HepG2 (cell line): ENCODE measurements around the gene TSC22D4.

Experiments
- EP300 ChIP-seq, 3 experiments: sonication (generic) in 1 of 3; formaldehyde crosslinking in 1 of 3; IDR thresholded peaks; 2 replicates each; pipeline versions ENCODE4 v1.5.1 to v1.6.1; 2011 to 2020; ENCODE audit warnings: low read depth in 2 of 3, low read length in 2 of 3, borderline replicate concordance in 1 of 3, improper control_type of control experiment in 1 of 3, mild to moderate bottlenecking in 1 of 3, missing genetic modification reagents in 1 of 3, moderate library complexity in 1 of 3
- ERF ChIP-seq: IDR thresholded peaks from 2 replicates; pipeline ENCODE4 v1.6.1; 2018; ENCODE audit warnings: missing biosample characterization, missing genetic modification reagents
- FOXK1 ChIP-seq: sonication (generic); formaldehyde crosslinking; IDR thresholded peaks from 2 replicates; pipeline ENCODE4 v1.4.0; 2020; ENCODE audit warnings: low read depth, missing genetic modification reagents, borderline replicate concordance
- FOXK2 ChIP-seq: fragments of 450-650 bp; IDR thresholded peaks from 2 replicates; pipeline ENCODE4 v1.6.1; 2016
- FOXP1 ChIP-seq, 2 experiments: fragments of 450-650 bp in 1 of 2; IDR thresholded peaks; 2 replicates each; pipeline ENCODE4 v1.6.1; 2017 to 2018; ENCODE audit warnings: antibody characterized with exemption in 1 of 2
- POLR2A ChIP-seq, 2 experiments: IDR thresholded peaks; 2 replicates each; pipeline ENCODE4 v1.6.1; 2011; ENCODE audit warnings: low read depth in 2 of 2, low read length in 2 of 2, mild to moderate bottlenecking in 1 of 2, moderate library complexity in 1 of 2; ENCODE audit not compliant: insufficient read depth in 1 of 2
- PRPF4 ChIP-seq: fragments of 200-400 bp; formaldehyde crosslinking; IDR thresholded peaks from 2 replicates; pipeline ENCODE4 v1.6.1; 2016; ENCODE audit warnings: low read length, low read depth; ENCODE audit not compliant: poor library complexity, severe bottlenecking
- ZNF44 ChIP-seq: sonication (generic); formaldehyde crosslinking; IDR thresholded peaks from 2 replicates; pipeline ENCODE4 v1.5.1; 2020; ENCODE audit warnings: mild to moderate bottlenecking, missing genetic modification reagents
- ZNF644 ChIP-seq: IDR thresholded peaks from 2 replicates; pipeline ENCODE4 v1.6.1; 2016; ENCODE audit warnings: low read depth
- TF ChIP-seq, protein P1 (sequence below): IDR thresholded peaks from 2 replicates; pipeline ENCODE4 v1.6.1; 2016; ENCODE audit warnings: low read depth, missing genetic modification reagents, missing compliant biosample characterization

DNA sequence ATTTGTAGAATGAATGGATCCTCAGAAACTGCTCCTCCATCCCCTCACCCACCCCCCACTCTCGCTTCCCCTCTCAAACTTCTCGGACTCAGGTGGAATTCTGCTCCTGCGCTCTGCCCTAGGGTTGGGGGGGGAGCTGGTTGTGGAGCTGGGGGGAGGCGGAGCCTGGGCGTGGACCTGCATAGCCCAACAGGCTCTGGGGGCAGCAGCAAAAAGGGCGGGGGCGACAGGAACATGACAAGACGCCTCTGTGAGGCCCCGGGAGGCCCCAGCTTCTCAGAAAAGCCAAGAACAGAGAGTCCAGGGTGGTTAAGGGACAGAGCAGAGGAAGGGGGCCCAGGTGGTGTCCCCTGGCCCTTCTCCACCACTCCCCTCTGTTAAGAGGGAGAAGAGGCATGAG lies 3.5 kb downstream of the TSC22D4 start:
- TF ChIP-seq ZNF44 (CRISPR knock-in tag): no peak
- TF ChIP-seq FOXP1 (IDR thresholded peaks at IDR 0.05): no peak
- no peak for TF ChIP-seq FOXP1 (CRISPR knock-in tag; IDR thresholded peaks at IDR 0.05)
- no peak for TF ChIP-seq ERF (CRISPR knock-in tag)
- TF ChIP-seq EP300 (IDR thresholded peaks at IDR 0.05; ENCODE audit: low read depth in 2 of 2, low read length in 2 of 2): no peak
- TF ChIP-seq EP300 (CRISPR knock-in tag; IDR thresholded peaks at IDR 0.05; ENCODE audit: borderline replicate concordance): no peak
- TF ChIP-seq PRPF4: no peak
- no peak for TF ChIP-seq POLR2A (IDR thresholded peaks at IDR 0.05; ENCODE audit: insufficient read depth in 1 of 2, low read depth in 2 of 2, low read length in 2 of 2)
- no peak for TF ChIP-seq ZNF644 (CRISPR knock-in tag)
- TF ChIP-seq, protein P1, sequence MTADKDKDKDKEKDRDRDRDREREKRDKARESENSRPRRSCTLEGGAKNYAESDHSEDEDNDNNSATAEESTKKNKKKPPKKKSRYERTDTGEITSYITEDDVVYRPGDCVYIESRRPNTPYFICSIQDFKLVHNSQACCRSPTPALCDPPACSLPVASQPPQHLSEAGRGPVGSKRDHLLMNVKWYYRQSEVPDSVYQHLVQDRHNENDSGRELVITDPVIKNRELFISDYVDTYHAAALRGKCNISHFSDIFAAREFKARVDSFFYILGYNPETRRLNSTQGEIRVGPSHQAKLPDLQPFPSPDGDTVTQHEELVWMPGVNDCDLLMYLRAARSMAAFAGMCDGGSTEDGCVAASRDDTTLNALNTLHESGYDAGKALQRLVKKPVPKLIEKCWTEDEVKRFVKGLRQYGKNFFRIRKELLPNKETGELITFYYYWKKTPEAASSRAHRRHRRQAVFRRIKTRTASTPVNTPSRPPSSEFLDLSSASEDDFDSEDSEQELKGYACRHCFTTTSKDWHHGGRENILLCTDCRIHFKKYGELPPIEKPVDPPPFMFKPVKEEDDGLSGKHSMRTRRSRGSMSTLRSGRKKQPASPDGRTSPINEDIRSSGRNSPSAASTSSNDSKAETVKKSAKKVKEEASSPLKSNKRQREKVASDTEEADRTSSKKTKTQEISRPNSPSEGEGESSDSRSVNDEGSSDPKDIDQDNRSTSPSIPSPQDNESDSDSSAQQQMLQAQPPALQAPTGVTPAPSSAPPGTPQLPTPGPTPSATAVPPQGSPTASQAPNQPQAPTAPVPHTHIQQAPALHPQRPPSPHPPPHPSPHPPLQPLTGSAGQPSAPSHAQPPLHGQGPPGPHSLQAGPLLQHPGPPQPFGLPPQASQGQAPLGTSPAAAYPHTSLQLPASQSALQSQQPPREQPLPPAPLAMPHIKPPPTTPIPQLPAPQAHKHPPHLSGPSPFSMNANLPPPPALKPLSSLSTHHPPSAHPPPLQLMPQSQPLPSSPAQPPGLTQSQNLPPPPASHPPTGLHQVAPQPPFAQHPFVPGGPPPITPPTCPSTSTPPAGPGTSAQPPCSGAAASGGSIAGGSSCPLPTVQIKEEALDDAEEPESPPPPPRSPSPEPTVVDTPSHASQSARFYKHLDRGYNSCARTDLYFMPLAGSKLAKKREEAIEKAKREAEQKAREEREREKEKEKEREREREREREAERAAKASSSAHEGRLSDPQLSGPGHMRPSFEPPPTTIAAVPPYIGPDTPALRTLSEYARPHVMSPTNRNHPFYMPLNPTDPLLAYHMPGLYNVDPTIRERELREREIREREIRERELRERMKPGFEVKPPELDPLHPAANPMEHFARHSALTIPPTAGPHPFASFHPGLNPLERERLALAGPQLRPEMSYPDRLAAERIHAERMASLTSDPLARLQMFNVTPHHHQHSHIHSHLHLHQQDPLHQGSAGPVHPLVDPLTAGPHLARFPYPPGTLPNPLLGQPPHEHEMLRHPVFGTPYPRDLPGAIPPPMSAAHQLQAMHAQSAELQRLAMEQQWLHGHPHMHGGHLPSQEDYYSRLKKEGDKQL (CRISPR knock-in tag): no peak
- TF ChIP-seq FOXK2: no peak
- no peak for TF ChIP-seq FOXK1 (CRISPR knock-in tag)
